A549 (cell line): ENCODE data around the gene THBS2. TPM values are rescaled to one million over a fixed set of nuclear protein-coding genes. Genes with fewer than 3 reads are reported as not detected.
A peak's percentile ranks its signal among the peaks of the same experiment; 100 is the strongest.

Experiments used
- ATAC-seq, 2 experiments: fragments of 200-7000 bp in 1 of 2; fragments of >200 bp in 1 of 2; cut with Nextera tagmentation in 1 of 2; cut with Tn5 transposase in 1 of 2; 3 replicates each; pipeline versions ENCODE4 v1.8.0 to v1.9.1; 2018 to 2020; ENCODE audit warnings: mild to moderate bottlenecking in 1 of 2, moderate library complexity in 1 of 2
- CTCF ChIA-PET: fragments of 300-600 bp; sonication (Branson Sonifier 250); formaldehyde crosslinking; extraction: SDS; loops from one replicate; lab custom pipeline; 2021; ENCODE audit warnings: antibody characterized with exemption, inconsistent platforms; lab: Yijun Ruan, JAX
- POLR2A ChIA-PET: fragments of 350-600 bp; formaldehyde crosslinking; extraction: SDS; loops from one replicate; lab custom pipeline; 2021; ENCODE audit warnings: antibody characterized with exemption, inconsistent platforms; lab: Yijun Ruan, JAX
- DNase-seq, 2 experiments: peaks; one replicate each; pipeline versions ENCODE4 v3.0.0 to v3.0.0-alpha.2; 2011 to 2016; ENCODE audit warnings: low read depth in 1 of 2, low spot score in 1 of 2
- FAIRE-seq: peaks from 2 replicates; lab custom pipeline; 2011; peaks lifted over from hg19 to GRCh38; lab: Jason Lieb, UNC
- H3K27ac ChIP-seq, 2 experiments: fragments of >200 bp; sonication (Bioruptor Twin); formaldehyde crosslinking; 3 replicates each; pipeline ENCODE4 v1.5.1; 2016 to 2017
- H3K4me1 ChIP-seq: fragments of >200 bp; sonication (Bioruptor Twin); formaldehyde crosslinking; 3 replicates; pipeline ENCODE4 v1.6.1; 2016
- H3K4me2 ChIP-seq: fragments of >200 bp; sonication (Bioruptor Twin); formaldehyde crosslinking; 3 replicates; pipeline ENCODE4 v1.6.1; 2016
- H3K4me3 ChIP-seq: fragments of >200 bp; sonication (Bioruptor Twin); formaldehyde crosslinking; 3 replicates; pipeline ENCODE4 v1.5.1; 2016
- H3K9me3 ChIP-seq: fragments of >200 bp; sonication (Bioruptor Twin); formaldehyde crosslinking; 3 replicates; pipeline ENCODE4 v1.6.1; 2016
- BHLHE40 ChIP-seq: IDR thresholded peaks from 2 replicates; pipeline ENCODE4 v1.6.1; 2012; ENCODE audit warnings: low read depth, low read length, inconsistent platforms
- CBX8 ChIP-seq: fragments of 200-600 bp; sonication (generic); IDR thresholded peaks from 2 replicates; pipeline ENCODE4 v1.6.1; 2016
- CEBPB ChIP-seq, 2 experiments: fragments of >200 bp in 1 of 2; sonication (Bioruptor Twin) in 1 of 2; formaldehyde crosslinking in 1 of 2; IDR thresholded peaks; 2 replicates each; pipeline ENCODE4 v1.6.1; 2012 to 2016
- CHD2 ChIP-seq: fragments of 150-350 bp; IDR thresholded peaks from 2 replicates; pipeline ENCODE4 v1.6.1; 2014; ENCODE audit warnings: low read length; ENCODE audit not compliant: partially characterized antibody
- CHD4 ChIP-seq: fragments of 200-600 bp; sonication (generic); IDR thresholded peaks from 2 replicates; pipeline ENCODE4 v1.6.1; 2016; ENCODE audit warnings: antibody characterized with exemption, mild to moderate bottlenecking, borderline replicate concordance
- EHMT2 ChIP-seq: fragments of 200-600 bp; sonication (generic); IDR thresholded peaks from 2 replicates; pipeline ENCODE4 v1.6.1; 2016; ENCODE audit warnings: antibody characterized with exemption, low read depth, mild to moderate bottlenecking, moderate library complexity
- EP300 ChIP-seq, 2 experiments: fragments of >200 bp; sonication (Bioruptor Twin); formaldehyde crosslinking; IDR thresholded peaks; 2 replicates in 1 of 2; 3 replicates in 1 of 2; pipeline ENCODE4 v1.6.1; 2016 to 2017
- FOSB ChIP-seq: fragments of 250-450 bp; sonication (Bioruptor Pico); IDR thresholded peaks from 2 replicates; pipeline ENCODE4 v1.5.0; 2020; ENCODE audit warnings: mild to moderate bottlenecking, moderate library complexity
- FOXS1 ChIP-seq: fragments of 250-450 bp; sonication (Bioruptor Pico); IDR thresholded peaks from 2 replicates; pipeline ENCODE4 v1.5.0; 2020; ENCODE audit warnings: mild to moderate bottlenecking, moderate library complexity
- HOXA7 ChIP-seq: fragments of 250-450 bp; sonication (Bioruptor Pico); IDR thresholded peaks from 2 replicates; pipeline ENCODE4 v1.5.0; 2020; ENCODE audit warnings: mild to moderate bottlenecking, moderate library complexity
- HOXB13 ChIP-seq: fragments of 250-450 bp; sonication (Bioruptor Pico); IDR thresholded peaks from 2 replicates; pipeline ENCODE4 v1.5.0; 2020; ENCODE audit warnings: low read depth, mild to moderate bottlenecking, moderate library complexity
- KDM1A ChIP-seq: fragments of 200-600 bp; sonication (generic); IDR thresholded peaks from 2 replicates; pipeline ENCODE4 v1.6.1; 2016; ENCODE audit warnings: low read depth, mild to moderate bottlenecking
- MAFK ChIP-seq: fragments of 450-650 bp; IDR thresholded peaks from 2 replicates; pipeline ENCODE4 v1.6.1; 2014; ENCODE audit not compliant: partially characterized antibody
- MAZ ChIP-seq: fragments of 150-350 bp; IDR thresholded peaks from 2 replicates; pipeline ENCODE4 v1.6.1; 2014; ENCODE audit warnings: antibody characterized with exemption, low read depth, low read length, borderline replicate concordance
- MYC ChIP-seq: IDR thresholded peaks from 2 replicates; pipeline ENCODE4 v1.6.1; 2012; ENCODE audit warnings: mild to moderate bottlenecking, inconsistent platforms, low read length, improper control_type of control experiment, borderline replicate concordance
- NR3C1 ChIP-seq: fragments of >200 bp; sonication (Bioruptor Twin); formaldehyde crosslinking; IDR thresholded peaks from 3 replicates; pipeline ENCODE4 v1.6.1; 2017
- PHF8 ChIP-seq: fragments of 200-600 bp; sonication (generic); IDR thresholded peaks from 2 replicates; pipeline ENCODE4 v1.6.1; 2016; ENCODE audit warnings: low read depth, mild to moderate bottlenecking, antibody characterized with exemption, moderate library complexity, borderline replicate concordance
- POLR2AphosphoS2 ChIP-seq: conservative IDR thresholded peaks from 2 replicates; pipeline ENCODE4 v1.6.1; 2012; ENCODE audit warnings: low read length, improper control_type of control experiment, inconsistent platforms
- SMC3 ChIP-seq: fragments of >200 bp; sonication (Bioruptor Twin); formaldehyde crosslinking; IDR thresholded peaks from 3 replicates; pipeline ENCODE4 v1.6.1; 2018; ENCODE audit warnings: inconsistent platforms
- SREBF2 ChIP-seq: fragments of 450-650 bp; IDR thresholded peaks from 2 replicates; pipeline ENCODE4 v1.6.1; 2014; ENCODE audit warnings: mild to moderate bottlenecking, moderate library complexity
- TFCP2L1 ChIP-seq: fragments of 250-450 bp; sonication (Bioruptor Pico); IDR thresholded peaks from 2 replicates; pipeline ENCODE4 v1.5.0; 2021; ENCODE audit warnings: mild to moderate bottlenecking
- TP53 ChIP-seq: fragments of 250-450 bp; sonication (Bioruptor Pico); IDR thresholded peaks from 2 replicates; pipeline ENCODE4 v1.5.0; 2021; ENCODE audit warnings: mild to moderate bottlenecking, moderate library complexity
- WGBS: methylation state at CpG from one replicate; pipeline ENCODE4 v1.1.6; 2017; ENCODE audit errors: missing lambda C conversion rate; 5-methylcytosine and 5-hydroxymethylcytosine counted together
- polyA plus RNA-seq, 4 experiments: library from polyadenylated mRNA; depleted of rRNA in 3 of 4; stranded (reverse); fragments of >200 nt; fragmentation: RNase III in 1 of 4; extraction: RNeasy Plus Mini Kit Qiagen cat#74134 plus additional on column Dnase treatment in 1 of 4; gene quantifications; 2 replicates in 3 of 4; 3 replicates in 1 of 4; pipeline ENCODE4 v1.2.3, GENCODE V29; 2011 to 2017
- TF ChIP-seq, protein P1 (sequence below): fragments of 150-350 bp; IDR thresholded peaks from 2 replicates; pipeline ENCODE4 v1.6.1; 2014; ENCODE audit warnings: low read depth, mild to moderate bottlenecking, low read length
- TF ChIP-seq, protein P2 (sequence below): fragments of >200 bp; sonication (Bioruptor Twin); formaldehyde crosslinking; IDR thresholded peaks from 3 replicates; pipeline ENCODE4 v1.6.1; 2016
- TF ChIP-seq, protein P3 (sequence below): fragments of >200 bp; sonication (Bioruptor Twin); formaldehyde crosslinking; IDR thresholded peaks from 3 replicates; pipeline ENCODE4 v1.5.1; 2016
- TF ChIP-seq, protein P4 (sequence below): fragments of 250-450 bp; sonication (Bioruptor Pico); IDR thresholded peaks from 2 replicates; pipeline ENCODE4 v1.5.0; 2020; ENCODE audit warnings: low read depth, mild to moderate bottlenecking, moderate library complexity

Gene THBS2
- polyA plus RNA-seq, 2 of the 4 experiments (the other 2 are of a cell fraction): 0.01 to 0.06 TPM

DNA sequence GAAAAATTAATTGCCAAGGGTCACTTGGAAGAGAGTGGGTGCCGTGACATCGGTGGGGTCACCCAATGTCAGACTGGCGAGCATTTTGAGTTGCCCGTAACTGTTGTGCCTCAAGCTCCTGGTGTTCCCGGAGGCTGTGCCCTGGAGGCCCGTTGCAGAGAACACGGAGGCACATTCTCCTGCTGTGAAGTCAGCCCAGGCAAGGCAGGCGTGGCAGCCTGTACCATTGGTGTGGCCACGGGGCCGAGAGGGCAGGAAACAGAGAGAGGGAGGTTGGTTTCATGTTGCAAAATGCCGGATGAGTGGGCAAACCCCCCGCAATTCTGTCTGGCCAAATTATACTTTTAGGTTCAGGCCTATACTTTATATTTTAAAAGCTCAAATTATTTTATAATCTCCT is 81.2 kb downstream of the THBS2 start:
- ATAC-seq: peak in 1 of 2 experiments; percentile 45; a peak in 2 of 6 replicates
- Histone ChIP-seq H3K4me3 (no peak overlapping the region), H3K4me1 (0 out of 3 replicates have a peak, but pooled peaks cover 6% of the 10 kb centered on the region), H3K4me2 (0 out of 3 replicates have a peak overlapping the region, but pooled peaks have one; percentile 30), H3K27ac (peak overlapping the region; percentile 37 to 53; a peak in 2 of 6 replicates), H3K9me3 (no peaks in the 10 kb centered on the region)
- ChIA-PET CTCF (interaction anchor here (1.4 kb wide), 1 partner anchor 15 kb away, joined by 3 read pairs; no protein-coding TSS in a partner anchor), POLR2A (no interaction called here)
- TF ChIP-seq SREBF2: no peak
- TF ChIP-seq EP300 (IDR thresholded peaks at IDR 0.05): no peak
- no peak for TF ChIP-seq HOXB13 (CRISPR knock-in tag)
- no peak for TF ChIP-seq EHMT2
- no peak for TF ChIP-seq KDM1A
- TF ChIP-seq SMC3: no peak
- TF ChIP-seq NR3C1: no peak
- TF ChIP-seq TFCP2L1 (CRISPR knock-in tag): no peak
- 27% methylated on average over 11 of the region's 12 CpGs for WGBS
- peak in 1 of 2 experiments; percentile 26 for DNase-seq
- FAIRE-seq: no peak

DNA sequence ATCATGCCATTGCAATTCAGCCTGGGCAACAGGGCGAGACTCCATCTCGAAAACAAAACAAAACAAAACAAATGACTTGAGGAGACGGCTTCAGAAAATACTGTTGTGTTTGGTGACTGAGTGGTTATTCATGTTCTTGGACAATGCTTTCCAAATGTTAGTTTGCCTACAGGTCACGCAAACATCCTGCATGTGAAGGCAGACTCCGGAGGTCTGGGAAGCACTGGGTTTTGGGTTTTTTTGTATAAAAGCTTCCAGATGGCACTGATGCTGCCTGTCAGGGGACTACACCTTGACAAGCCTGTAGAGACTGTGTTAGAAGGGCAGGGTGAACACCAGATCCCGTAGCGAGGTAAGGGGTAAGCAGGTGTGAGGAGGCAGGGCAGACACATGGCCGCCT is 81.7 kb downstream of the THBS2 start:
- POLR2A ChIA-PET: no interaction called here
- CTCF ChIA-PET: interaction anchor here (1.4 kb wide), 1 partner anchor 15 kb away, joined by 3 read pairs; no protein-coding TSS in a partner anchor
- H3K27ac ChIP-seq: peak overlapping the region in 1 of 2 experiments; percentile 44; a peak in 1 of 6 replicates
- TF ChIP-seq BHLHE40 (no peak), HOXA7 (CRISPR knock-in tag) (no peak), CHD2 (no peak), MYC (no peak), PHF8 (no peak), FOSB (CRISPR knock-in tag) (no peak), POLR2AphosphoS2 (no peak), MAZ (no peak), CBX8 (no peak), CHD4 (no peak), NR3C1 (no peak), TP53 (CRISPR knock-in tag) (no peak), SMC3 (no peak), MAFK (no peak), CEBPB (IDR thresholded peaks at IDR 0.05) (no peak), FOXS1 (CRISPR knock-in tag) (no peak)
- TF ChIP-seq, protein P1, sequence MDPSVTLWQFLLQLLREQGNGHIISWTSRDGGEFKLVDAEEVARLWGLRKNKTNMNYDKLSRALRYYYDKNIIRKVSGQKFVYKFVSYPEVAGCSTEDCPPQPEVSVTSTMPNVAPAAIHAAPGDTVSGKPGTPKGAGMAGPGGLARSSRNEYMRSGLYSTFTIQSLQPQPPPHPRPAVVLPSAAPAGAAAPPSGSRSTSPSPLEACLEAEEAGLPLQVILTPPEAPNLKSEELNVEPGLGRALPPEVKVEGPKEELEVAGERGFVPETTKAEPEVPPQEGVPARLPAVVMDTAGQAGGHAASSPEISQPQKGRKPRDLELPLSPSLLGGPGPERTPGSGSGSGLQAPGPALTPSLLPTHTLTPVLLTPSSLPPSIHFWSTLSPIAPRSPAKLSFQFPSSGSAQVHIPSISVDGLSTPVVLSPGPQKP: no peak
- TF ChIP-seq, protein P2, sequence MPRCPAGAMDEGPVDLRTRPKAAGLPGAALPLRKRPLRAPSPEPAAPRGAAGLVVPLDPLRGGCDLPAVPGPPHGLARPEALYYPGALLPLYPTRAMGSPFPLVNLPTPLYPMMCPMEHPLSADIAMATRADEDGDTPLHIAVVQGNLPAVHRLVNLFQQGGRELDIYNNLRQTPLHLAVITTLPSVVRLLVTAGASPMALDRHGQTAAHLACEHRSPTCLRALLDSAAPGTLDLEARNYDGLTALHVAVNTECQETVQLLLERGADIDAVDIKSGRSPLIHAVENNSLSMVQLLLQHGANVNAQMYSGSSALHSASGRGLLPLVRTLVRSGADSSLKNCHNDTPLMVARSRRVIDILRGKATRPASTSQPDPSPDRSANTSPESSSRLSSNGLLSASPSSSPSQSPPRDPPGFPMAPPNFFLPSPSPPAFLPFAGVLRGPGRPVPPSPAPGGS: no peak
- TF ChIP-seq, protein P3, sequence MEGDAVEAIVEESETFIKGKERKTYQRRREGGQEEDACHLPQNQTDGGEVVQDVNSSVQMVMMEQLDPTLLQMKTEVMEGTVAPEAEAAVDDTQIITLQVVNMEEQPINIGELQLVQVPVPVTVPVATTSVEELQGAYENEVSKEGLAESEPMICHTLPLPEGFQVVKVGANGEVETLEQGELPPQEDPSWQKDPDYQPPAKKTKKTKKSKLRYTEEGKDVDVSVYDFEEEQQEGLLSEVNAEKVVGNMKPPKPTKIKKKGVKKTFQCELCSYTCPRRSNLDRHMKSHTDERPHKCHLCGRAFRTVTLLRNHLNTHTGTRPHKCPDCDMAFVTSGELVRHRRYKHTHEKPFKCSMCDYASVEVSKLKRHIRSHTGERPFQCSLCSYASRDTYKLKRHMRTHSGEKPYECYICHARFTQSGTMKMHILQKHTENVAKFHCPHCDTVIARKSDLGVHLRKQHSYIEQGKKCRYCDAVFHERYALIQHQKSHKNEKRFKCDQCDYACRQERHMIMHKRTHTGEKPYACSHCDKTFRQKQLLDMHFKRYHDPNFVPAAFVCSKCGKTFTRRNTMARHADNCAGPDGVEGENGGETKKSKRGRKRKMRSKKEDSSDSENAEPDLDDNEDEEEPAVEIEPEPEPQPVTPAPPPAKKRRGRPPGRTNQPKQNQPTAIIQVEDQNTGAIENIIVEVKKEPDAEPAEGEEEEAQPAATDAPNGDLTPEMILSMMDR: no peak
- TF ChIP-seq, protein P4, sequence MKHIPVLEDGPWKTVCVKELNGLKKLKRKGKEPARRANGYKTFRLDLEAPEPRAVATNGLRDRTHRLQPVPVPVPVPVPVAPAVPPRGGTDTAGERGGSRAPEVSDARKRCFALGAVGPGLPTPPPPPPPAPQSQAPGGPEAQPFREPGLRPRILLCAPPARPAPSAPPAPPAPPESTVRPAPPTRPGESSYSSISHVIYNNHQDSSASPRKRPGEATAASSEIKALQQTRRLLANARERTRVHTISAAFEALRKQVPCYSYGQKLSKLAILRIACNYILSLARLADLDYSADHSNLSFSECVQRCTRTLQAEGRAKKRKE (CRISPR knock-in tag): no peak
- 0 out of 3 replicates have a peak, but pooled peaks cover 6% of the 10 kb centered on the region for H3K4me1 ChIP-seq
- DNase-seq (no peak), FAIRE-seq (no peak), ATAC-seq (no peak)
- 0 out of 3 replicates have a peak overlapping the region, but pooled peaks have one; percentile 4 for H3K4me2 ChIP-seq
- H3K4me3 ChIP-seq: no peak overlapping the region
- no peaks in the 10 kb centered on the region for H3K9me3 ChIP-seq
- WGBS: 92% methylated on average over 8 of the region's 8 CpGs
